ENCODE results near the gene L2HGDH. TPM values are rescaled to one million over a fixed set of nuclear protein-coding genes. Genes with fewer than 3 reads are reported as not detected.
A peak's percentile ranks its signal among the peaks of the same experiment; 100 is the strongest.
"Not testable (repeated sequence)": the region's sequence is repeated elsewhere in the genome, so short reads cannot be mapped to it uniquely, and the experiment has no call there.

L2HGDH gene
- polyA plus RNA-seq, 10 donors = 3.6 to 7.4 (median 5.8) TPM

- DNase-seq = no peak
These were observed 28.9 kb upstream of the L2HGDH start for GRCh38 chr14:50340963-50341362.

- DNase-seq = no peak
These were observed 28.0 kb upstream of the L2HGDH start for GRCh38 chr14:50340045-50340444.

GRCh38 chr14:50339178-50339804, 27.3 kb upstream of the L2HGDH start:
- no peak for DNase-seq

GRCh38 chr14:50338587-50338986, 26.6 kb upstream of the L2HGDH start:
- DNase-seq = no peak

- DNase-seq = peak; percentile 33 to 82 (median 46)
These were observed 24.2 kb upstream of the L2HGDH start for GRCh38 chr14:50335989-50336824.

GRCh38 chr14:50335389-50335788, 23.4 kb upstream of the L2HGDH start:
- peak; percentile 81 to 92 (median 83) for DNase-seq

- no peak for DNase-seq
These were observed 22.2 kb upstream of the L2HGDH start for GRCh38 chr14:50334211-50334610.

GRCh38 chr14:50333014-50333509, 21.0 kb upstream of the L2HGDH start:
- peak in 2 of 3 donors; percentile 22 to 78 for DNase-seq

GRCh38 chr14:50331596-50331995, 19.6 kb upstream of the L2HGDH start:
- no peak for DNase-seq

- peak; percentile 87 to 94 (median 88) for DNase-seq
These were observed 9.1 kb upstream of the L2HGDH start for GRCh38 chr14:50321009-50321660.

GRCh38 chr14:50320283-50320682, 8.3 kb upstream of the L2HGDH start:
- no peak for DNase-seq

- DNase-seq = no peak
These were observed 7.7 kb upstream of the L2HGDH start for GRCh38 chr14:50319721-50320120.

- no peak for DNase-seq
These were observed 7.3 kb upstream of the L2HGDH start for GRCh38 chr14:50319293-50319692.

GRCh38 chr14:50318031-50318626, 6.1 kb upstream of the L2HGDH start:
- DNase-seq = peak; percentile 22 to 53 (median 34)

- not testable (repeated sequence) for DNase-seq
These were observed 2.1 kb upstream of the L2HGDH start for GRCh38 chr14:50314098-50314497.

GRCh38 chr14:50312734-50313054, 665 bp upstream of the L2HGDH start:
- DNase-seq = no peak

- DNase-seq = peak in 2 of 3 donors; percentile 13 to 19
These were observed 575 bp downstream of the L2HGDH start for GRCh38 chr14:50311337-50311971.

- no peak for DNase-seq
These were observed 1.6 kb downstream of the L2HGDH start for GRCh38 chr14:50310445-50310844.

- no peak for DNase-seq
These were observed 3.6 kb downstream of the L2HGDH start for GRCh38 chr14:50308363-50308915.

GRCh38 chr14:50303744-50304471, 8.1 kb downstream of the L2HGDH start:
- DNase-seq = no peak

- DNase-seq = no peak
These were observed 10.1 kb downstream of the L2HGDH start for GRCh38 chr14:50301914-50302313.
